ENCODE results near the gene KLHL24. TPM values are rescaled to one million over a fixed set of nuclear protein-coding genes. Genes with fewer than 3 reads are reported as not detected.
A peak's percentile ranks its signal among the peaks of the same experiment; 100 is the strongest.
"Not testable (repeated sequence)": the region's sequence is repeated elsewhere in the genome, so short reads cannot be mapped to it uniquely, and the experiment has no call there.

Gene KLHL24
- total and polyA plus RNA-seq, 2 experiments from 2014 or later: 37.3 to 159 TPM

DNA sequence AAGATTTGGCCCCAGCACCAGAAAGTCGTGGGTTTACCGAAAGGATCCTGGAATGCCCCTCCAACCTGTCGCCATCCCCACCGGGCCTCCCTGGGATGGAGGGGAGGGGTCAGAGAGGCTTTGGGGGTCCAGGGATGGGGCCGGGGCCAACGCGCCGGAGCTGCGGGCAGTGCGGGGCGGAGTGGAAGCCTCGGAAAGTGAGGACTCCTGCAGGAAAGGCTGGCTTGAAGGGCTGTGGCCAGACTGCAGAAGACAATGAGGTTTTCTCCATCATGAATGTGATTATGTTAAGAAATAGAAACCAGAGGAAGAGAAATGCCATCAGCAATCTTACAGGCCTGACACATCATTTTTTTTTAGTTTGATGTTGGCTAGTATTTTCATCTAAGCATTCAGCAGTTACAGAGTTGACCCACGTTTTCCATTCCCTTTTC is 62.9 kb downstream of the KLHL24 start:
- Histone ChIP-seq H3K4me3 (peak overlapping the region; percentile 96), H3K9me3 (ENCODE audit: low read depth) (no peaks in the 10 kb centered on the region), H3K4me1 (ENCODE audit: low read depth) (peaks cover 22% of the 10 kb centered on the region), H3K27ac (peak overlapping the region; percentile 79), H3K27me3 (no peaks in the 10 kb centered on the region), H3K36me3 (no peaks in the 10 kb centered on the region)
- TF ChIP-seq CTCF (IDR thresholded peaks at IDR 0.05; ENCODE audit: low read depth, low read length): no peak
- DNase-seq (ENCODE audit: low read depth in 1 of 2, low spot score in 1 of 2): peak; percentile 44 to 51

GRCh38 chr3:183698756-183699155 is 63.3 kb downstream of the KLHL24 start:
- Histone ChIP-seq H3K36me3 (no peaks in the 10 kb centered on the region), H3K4me1 (ENCODE audit: low read depth) (peaks cover 22% of the 10 kb centered on the region), H3K9me3 (ENCODE audit: low read depth) (no peaks in the 10 kb centered on the region), H3K27ac (no peak overlapping the region), H3K4me3 (peak overlapping the region; percentile 96), H3K27me3 (no peaks in the 10 kb centered on the region)
- no peak for TF ChIP-seq CTCF (IDR thresholded peaks at IDR 0.05; ENCODE audit: low read depth, low read length)
- peak; percentile 47 to 48 for DNase-seq (ENCODE audit: low read depth in 1 of 2, low spot score in 1 of 2)

DNA sequence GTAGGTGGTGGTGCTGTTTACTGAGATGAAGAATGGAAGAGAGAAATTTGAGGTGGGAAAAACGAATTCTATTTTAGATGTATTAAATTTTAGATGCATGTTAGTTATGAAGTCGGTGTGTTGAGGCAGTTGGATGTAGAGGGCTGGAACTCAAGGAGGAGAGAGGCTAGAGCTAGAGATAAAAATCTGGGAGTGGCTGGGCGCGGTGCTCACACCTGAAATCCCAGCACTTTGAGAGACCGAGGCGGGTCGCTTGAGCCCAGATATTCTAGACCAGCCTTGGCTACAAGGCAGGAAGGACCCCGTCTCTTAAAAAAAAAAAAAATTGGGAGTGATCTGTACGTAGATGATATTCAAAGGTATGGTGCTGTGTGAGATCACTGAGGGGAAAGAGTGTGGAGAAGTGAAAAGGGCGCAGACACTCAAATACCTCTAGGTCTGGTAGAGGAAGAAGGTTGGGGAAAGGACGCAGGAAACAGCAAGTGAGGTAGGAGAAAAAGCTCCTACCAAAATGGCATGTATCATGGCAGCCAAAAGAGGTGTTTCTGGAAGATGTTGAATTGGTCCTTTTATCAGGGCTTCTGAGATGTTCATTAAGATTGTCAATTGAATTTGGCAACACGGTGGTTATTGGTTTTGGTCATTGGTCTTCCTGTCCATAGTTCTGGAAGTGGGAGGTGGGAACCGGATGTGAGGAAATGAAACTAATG is 64.0 kb downstream of the KLHL24 start:
- Histone ChIP-seq H3K36me3 (no peaks in the 10 kb centered on the region), H3K27ac (no peak overlapping the region), H3K4me3 (peak overlapping the region; percentile 96), H3K9me3 (ENCODE audit: low read depth) (no peaks in the 10 kb centered on the region), H3K4me1 (ENCODE audit: low read depth) (peaks cover 22% of the 10 kb centered on the region), H3K27me3 (no peaks in the 10 kb centered on the region)
- DNase-seq (ENCODE audit: low read depth in 1 of 2, low spot score in 1 of 2): no peak
- no peak for TF ChIP-seq CTCF (IDR thresholded peaks at IDR 0.05; ENCODE audit: low read depth, low read length)

DNA sequence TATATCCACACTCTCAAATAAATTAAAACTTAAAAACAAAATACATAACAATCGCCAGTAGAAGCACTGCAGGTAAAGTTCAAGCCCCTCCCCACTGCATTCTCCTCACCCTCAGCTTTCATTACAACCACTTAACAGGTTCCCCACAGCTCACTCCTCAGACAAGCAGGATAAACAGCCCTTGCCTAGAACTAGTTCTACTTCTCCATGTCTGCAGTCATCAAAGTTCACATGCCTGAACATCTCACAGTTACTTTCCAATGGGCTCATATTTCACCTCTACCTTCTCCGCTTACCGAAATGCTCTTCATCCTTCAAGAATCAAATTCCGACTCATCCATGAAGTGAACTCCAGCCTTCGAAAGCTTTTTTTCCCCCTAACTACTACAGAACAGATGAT is 66.3 kb downstream of the KLHL24 start:
- no peak overlapping the region for H3K27ac ChIP-seq
- no peaks in the 10 kb centered on the region for H3K9me3 ChIP-seq (ENCODE audit: low read depth)
- no peaks in the 10 kb centered on the region for H3K36me3 ChIP-seq
- no peak overlapping the region for H3K4me3 ChIP-seq
- TF ChIP-seq CTCF (IDR thresholded peaks at IDR 0.05; ENCODE audit: low read depth, low read length): no peak
- DNase-seq (ENCODE audit: low read depth in 1 of 2, low spot score in 1 of 2): peak in 1 of 2 donors; percentile 36
- peaks cover 22% of the 10 kb centered on the region for H3K4me1 ChIP-seq (ENCODE audit: low read depth)
- no peaks in the 10 kb centered on the region for H3K27me3 ChIP-seq

DNA sequence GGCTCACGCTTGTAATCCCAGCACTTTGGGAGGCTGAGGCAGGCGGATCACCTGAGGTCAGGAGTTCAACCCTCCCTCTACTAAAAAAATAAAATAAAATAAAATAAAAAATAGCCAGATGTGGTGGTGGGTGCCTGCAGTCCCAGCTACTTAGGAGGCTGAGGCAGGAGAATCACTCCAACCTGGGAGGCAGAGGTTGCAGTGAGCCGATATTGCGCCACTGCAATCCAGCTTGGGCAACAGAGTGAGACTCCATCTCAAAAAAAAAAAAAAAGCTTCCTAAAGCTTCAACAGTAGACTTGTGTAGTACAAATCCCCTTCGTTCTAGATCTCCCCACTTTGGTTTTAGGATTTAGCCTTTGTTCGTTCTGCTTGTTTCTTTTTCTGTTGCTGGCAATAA is 68.5 kb downstream of the KLHL24 start:
- not testable (repeated sequence) for H3K9me3 ChIP-seq (ENCODE audit: low read depth)
- DNase-seq (ENCODE audit: low read depth in 1 of 2, low spot score in 1 of 2): peak in 1 of 2 donors; percentile 14

GRCh38 chr3:183710231-183710630 is 74.8 kb downstream of the KLHL24 start:
- Histone ChIP-seq H3K4me3 (no peak overlapping the region), H3K27me3 (no peaks in the 10 kb centered on the region), H3K4me1 (ENCODE audit: low read depth) (no peaks in the 10 kb centered on the region), H3K36me3 (no peaks in the 10 kb centered on the region), H3K27ac (no peak overlapping the region), H3K9me3 (ENCODE audit: low read depth) (no peaks in the 10 kb centered on the region)
- no peak for TF ChIP-seq CTCF (IDR thresholded peaks at IDR 0.05; ENCODE audit: low read depth, low read length)
- no peak for DNase-seq (ENCODE audit: low read depth in 1 of 2, low spot score in 1 of 2)

More for the DNA sequence above, 68.5 kb downstream of the KLHL24 start:
- not testable (repeated sequence) for H3K36me3 ChIP-seq, H3K27me3 ChIP-seq, H3K4me3 ChIP-seq, H3K27ac ChIP-seq
- H3K4me1 ChIP-seq (ENCODE audit: low read depth): peaks cover 19% of the 10 kb centered on the region

Data from cardiac muscle cell (in vitro differentiated cells and primary cell).